Activated CD4-positive, alpha-beta T cell treated with anti-CD3 and anti-CD28 coated beads, Interleukin-2, Interleukin-6, amounts not matched to agents 100 ng/mL and 50 ng/mL, durations not matched to agents 16 hours and 8 hours (primary cell): ENCODE data around the gene HSFY1.
"Not testable (repeated sequence)": the region's sequence is repeated elsewhere in the genome, so short reads cannot be mapped to it uniquely, and the experiment has no call there.

Experiments
- DNase-seq: peaks from one replicate; pipeline ENCODE4 v3.0.0-alpha.2; 2020

The HSFY1 gene, protein sequence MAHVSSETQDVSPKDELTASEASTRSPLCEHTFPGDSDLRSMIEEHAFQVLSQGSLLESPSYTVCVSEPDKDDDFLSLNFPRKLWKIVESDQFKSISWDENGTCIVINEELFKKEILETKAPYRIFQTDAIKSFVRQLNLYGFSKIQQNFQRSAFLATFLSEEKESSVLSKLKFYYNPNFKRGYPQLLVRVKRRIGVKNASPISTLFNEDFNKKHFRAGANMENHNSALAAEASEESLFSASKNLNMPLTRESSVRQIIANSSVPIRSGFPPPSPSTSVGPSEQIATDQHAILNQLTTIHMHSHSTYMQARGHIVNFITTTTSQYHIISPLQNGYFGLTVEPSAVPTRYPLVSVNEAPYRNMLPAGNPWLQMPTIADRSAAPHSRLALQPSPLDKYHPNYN

DNA sequence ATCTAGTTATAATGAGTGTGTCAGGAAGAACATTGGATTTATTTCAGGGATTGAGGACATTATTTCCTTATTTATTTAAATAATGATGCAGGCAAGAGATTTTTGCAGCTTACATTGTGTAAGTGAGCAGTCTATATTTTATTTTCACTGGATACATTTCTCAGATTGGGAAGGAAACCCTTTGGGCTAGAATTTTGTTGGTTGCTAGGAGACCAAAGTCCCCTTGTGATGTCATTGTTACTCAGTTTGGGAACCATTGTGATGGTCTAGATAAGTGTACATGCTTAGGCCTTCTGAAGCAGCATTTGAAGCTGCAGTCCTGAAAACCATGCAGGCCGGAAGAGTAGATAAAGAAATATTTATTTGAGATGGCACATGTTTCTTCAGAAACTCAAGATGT is at the start of gene HSFY1:
TSS of gene HSFY1 (plus strand) at position 301 of the 400 bp plus-strand sequence. CDS start at position 369, 68 bp downstream.
- DNase-seq: not testable (repeated sequence)

DNA sequence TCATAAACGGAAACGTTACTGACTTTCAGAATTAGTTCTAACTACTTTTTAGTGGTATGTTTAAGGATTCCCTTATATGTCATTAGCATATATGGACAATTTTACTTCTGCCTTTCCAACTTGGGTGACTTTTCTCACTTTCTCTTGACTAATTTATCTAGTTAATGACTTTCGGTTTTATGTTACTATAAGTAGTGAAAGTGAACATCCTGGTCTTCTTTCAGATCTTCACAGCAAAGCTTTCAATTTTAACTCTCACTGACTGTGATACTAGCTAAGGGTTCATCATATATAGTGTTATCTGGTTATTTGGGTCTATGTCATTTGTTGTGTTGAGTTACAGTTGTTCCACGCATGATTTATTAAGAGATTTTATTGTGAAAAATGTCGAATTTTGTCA is 42.3 kb upstream of the HSFY1 start:
- not testable (repeated sequence) for DNase-seq

DNA sequence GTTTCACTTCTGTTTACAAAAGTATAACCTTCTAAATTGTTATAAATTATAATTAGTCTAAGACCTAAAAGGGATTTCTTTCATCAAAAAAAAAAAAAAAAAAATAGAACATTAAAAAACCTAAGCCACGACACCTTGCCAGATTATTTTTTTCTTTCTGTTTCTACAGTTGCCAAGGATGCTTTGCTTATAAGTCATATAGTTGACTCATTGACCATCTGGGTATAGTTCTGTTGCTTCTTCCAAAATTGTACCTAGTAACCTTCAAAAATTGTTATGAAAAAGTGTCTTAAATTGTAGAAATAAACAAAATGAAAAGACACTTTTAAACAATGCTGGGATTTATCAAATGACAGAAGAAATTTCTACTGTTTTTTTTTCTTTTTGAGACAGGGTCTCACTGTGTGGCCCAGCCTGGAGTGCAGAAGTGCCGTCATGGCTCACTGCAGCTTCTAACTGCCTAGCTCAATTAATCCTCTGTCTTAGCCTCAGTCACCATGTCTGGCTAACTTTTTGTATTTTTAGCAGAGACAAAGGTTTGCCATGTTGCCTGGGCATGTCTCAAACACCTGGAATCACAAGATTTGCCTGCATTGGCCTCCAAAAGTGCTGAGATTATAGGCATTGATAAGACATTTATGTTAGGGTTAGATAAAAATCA is 15.4 kb upstream of the HSFY1 start:
- DNase-seq: not testable (repeated sequence)

DNA sequence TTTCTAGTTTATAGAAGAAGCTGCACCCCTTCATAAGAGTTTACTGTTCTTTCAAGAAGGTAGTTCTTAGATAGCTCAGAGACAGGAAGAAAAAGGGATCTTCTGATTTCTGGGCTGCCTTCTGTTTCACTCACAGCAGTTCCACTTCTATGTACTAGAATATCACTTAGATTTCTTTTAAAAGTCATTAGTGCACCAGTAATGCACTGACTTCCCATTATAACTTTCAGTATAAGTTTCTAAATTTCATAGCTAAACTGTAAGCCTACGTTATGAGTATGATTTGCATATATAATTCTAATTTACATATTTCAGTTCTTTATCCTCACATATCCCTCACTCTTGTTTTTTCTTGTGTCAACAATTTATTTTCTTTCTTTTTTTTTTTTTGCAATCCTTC is 7.6 kb upstream of the HSFY1 start:
- not testable (repeated sequence) for DNase-seq

DNA sequence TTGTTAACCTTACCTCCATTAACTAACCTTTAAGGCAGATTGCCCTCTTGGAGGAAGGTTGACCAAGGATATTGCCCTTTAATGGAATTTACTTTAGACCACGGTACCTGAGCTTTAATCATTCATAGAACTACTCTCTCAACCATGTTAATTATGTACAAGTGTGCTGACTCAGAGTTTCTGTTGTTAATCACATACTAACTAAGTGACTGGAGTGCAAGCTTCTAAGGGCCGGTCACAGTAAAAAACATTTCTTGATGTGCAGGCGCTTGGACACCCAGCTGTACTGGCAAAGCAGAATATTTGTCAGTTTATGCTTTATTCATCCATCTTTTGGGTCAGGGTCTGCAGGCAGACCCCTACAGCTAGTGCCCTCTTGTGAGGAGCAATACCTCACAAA is 6.6 kb downstream of the HSFY1 start:
- DNase-seq: not testable (repeated sequence)

DNA sequence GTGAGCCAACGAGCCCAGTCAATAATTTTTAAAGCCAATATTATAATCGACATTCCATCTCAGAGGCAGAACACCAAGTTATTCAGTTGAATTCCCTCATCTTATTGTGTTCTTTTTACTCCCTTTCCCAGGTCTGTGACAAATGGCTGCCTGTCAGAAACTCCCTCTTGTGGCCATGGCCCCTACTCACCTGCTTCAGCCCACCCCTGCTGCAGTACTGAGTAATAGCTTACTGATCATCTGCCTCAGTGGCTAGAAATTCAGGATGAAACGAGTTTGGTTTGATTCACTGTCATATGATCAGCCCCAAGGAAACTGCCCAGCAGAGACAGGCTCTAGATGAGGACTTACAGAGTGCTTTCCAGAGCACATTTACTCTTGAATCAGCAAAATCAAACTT is 19.4 kb downstream of the HSFY1 start:
- not testable (repeated sequence) for DNase-seq
